HG02938 (cell line): Measurements from ENCODE around the gene UBE2G2.

Source experiments
- ATAC-seq: cut with Tn5 transposase; IDR thresholded peaks from one replicate; pipeline ENCODE4 v1.9.1; 2021; ENCODE audit warnings: mild to moderate bottlenecking, moderate library complexity; ENCODE audit not compliant: unreplicated experiment

Gene UBE2G2

GRCh38 chr21:44753357-44753756, 48.3 kb downstream of the UBE2G2 start:
- ATAC-seq = no peak

- ATAC-seq = no peak
Observed at GRCh38 chr21:44752671-44753235, 48.9 kb downstream of the UBE2G2 start.

GRCh38 chr21:44751799-44752636, 49.6 kb downstream of the UBE2G2 start:
- ATAC-seq = no peak

- ATAC-seq = no peak
Observed at GRCh38 chr21:44751186-44751798, 50.3 kb downstream of the UBE2G2 start.

- ATAC-seq = no peak
Observed at GRCh38 chr21:44750675-44751025, 51.0 kb downstream of the UBE2G2 start.

- ATAC-seq = no peak
Observed at GRCh38 chr21:44749759-44750674, 51.6 kb downstream of the UBE2G2 start.

GRCh38 chr21:44749116-44749758, 52.4 kb downstream of the UBE2G2 start:
- no peak for ATAC-seq

- no peak for ATAC-seq
Observed at GRCh38 chr21:44748621-44749020, 53.0 kb downstream of the UBE2G2 start.

- no peak for ATAC-seq
Observed at GRCh38 chr21:44742418-44743153, 59.0 kb downstream of the UBE2G2 start.

GRCh38 chr21:44741921-44742320, 59.7 kb downstream of the UBE2G2 start:
- ATAC-seq = no peak

GRCh38 chr21:44740742-44741141, 60.9 kb downstream of the UBE2G2 start:
- no peak for ATAC-seq

- no peak for ATAC-seq
Observed at GRCh38 chr21:44739316-44739715, 62.3 kb downstream of the UBE2G2 start.

GRCh38 chr21:44738621-44739020, 63.0 kb downstream of the UBE2G2 start:
- ATAC-seq = no peak

GRCh38 chr21:44737706-44738354, 63.8 kb downstream of the UBE2G2 start:
- ATAC-seq = no peak

GRCh38 chr21:44736291-44737004, 65.2 kb downstream of the UBE2G2 start:
- ATAC-seq = no peak

- ATAC-seq = no peak
Observed at GRCh38 chr21:44735821-44736220, 65.8 kb downstream of the UBE2G2 start.

GRCh38 chr21:44734841-44735240, 66.8 kb downstream of the UBE2G2 start:
- no peak for ATAC-seq

- no peak for ATAC-seq
Observed at GRCh38 chr21:44734026-44734745, 67.4 kb downstream of the UBE2G2 start.
